ENCODE data around the gene BTF3L4.

DNA sequence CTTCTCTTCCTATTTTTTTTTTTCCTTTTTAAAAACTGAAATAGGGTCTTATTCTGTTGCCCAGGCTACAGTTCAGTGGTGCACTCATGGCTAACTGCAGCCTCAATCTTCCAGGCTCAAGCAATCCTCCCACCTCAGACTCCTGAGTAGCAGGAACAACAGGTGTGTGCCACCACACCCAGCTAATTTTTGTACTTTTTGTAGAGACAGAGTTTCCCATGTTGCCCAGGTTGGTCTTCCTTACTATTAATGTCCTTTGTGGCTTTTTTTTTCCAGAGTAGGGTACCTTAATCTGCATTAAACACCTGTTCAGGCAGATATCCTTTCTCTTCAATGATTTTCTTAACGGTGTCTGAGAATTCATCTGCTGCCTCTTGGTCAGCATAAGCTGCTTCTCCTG, 18.2 kb upstream of the BTF3L4 start:
- TF ChIP-seq CTCF (IDR thresholded peaks at IDR 0.05; ENCODE audit: insufficient read depth, low read length, poor library complexity, severe bottlenecking), result no peak
- no peak for TF ChIP-seq EZH2phosphoT487 (conservative IDR thresholded peaks at IDR 0.05; ENCODE audit: low read length)
